Neural cell (in vitro differentiated cells): Measurements from ENCODE around the gene UBE2QL1.

Experiments
- CTCF ChIP-seq: fragments of 450-650 bp; IDR thresholded peaks from 2 replicates; pipeline ENCODE4 v1.5.1; 2014; ENCODE audit warnings: antibody characterized with exemption, mild to moderate bottlenecking, moderate library complexity; ENCODE audit not compliant: poor library complexity, severe bottlenecking
- EP300 ChIP-seq: fragments of 450-650 bp; conservative IDR thresholded peaks from 2 replicates; pipeline ENCODE4 v1.6.1; 2014; ENCODE audit warnings: antibody characterized with exemption, mild to moderate bottlenecking, moderate library complexity; ENCODE audit not compliant: poor library complexity, severe bottlenecking
- EZH2 ChIP-seq: fragments of 200-600, 300-800 bp; shearing (Covaris generic), sonication (generic); IDR thresholded peaks from 2 replicates; pipeline ENCODE4 v1.6.1; 2014; ENCODE audit warnings: antibody characterized with exemption, low read length, borderline replicate concordance, mild to moderate bottlenecking; ENCODE audit not compliant: insufficient read depth, poor library complexity, severe bottlenecking
- POLR2AphosphoS5 ChIP-seq: IDR thresholded peaks from 2 replicates; pipeline ENCODE4 v1.6.1; 2012
- SMC3 ChIP-seq: fragments of 450-650 bp; conservative IDR thresholded peaks from 2 replicates; pipeline ENCODE4 v1.6.1; 2014; ENCODE audit warnings: antibody characterized with exemption, mild to moderate bottlenecking, moderate library complexity; ENCODE audit not compliant: poor library complexity
- TF ChIP-seq, protein P1 (sequence below): IDR thresholded peaks from 2 replicates; pipeline ENCODE4 v1.6.1; 2012; ENCODE audit warnings: borderline replicate concordance

- TF ChIP-seq POLR2AphosphoS5 (no peak), CTCF (no peak), EZH2 (no peak), EP300 (no peak), SMC3 (no peak)
- TF ChIP-seq, protein P1, sequence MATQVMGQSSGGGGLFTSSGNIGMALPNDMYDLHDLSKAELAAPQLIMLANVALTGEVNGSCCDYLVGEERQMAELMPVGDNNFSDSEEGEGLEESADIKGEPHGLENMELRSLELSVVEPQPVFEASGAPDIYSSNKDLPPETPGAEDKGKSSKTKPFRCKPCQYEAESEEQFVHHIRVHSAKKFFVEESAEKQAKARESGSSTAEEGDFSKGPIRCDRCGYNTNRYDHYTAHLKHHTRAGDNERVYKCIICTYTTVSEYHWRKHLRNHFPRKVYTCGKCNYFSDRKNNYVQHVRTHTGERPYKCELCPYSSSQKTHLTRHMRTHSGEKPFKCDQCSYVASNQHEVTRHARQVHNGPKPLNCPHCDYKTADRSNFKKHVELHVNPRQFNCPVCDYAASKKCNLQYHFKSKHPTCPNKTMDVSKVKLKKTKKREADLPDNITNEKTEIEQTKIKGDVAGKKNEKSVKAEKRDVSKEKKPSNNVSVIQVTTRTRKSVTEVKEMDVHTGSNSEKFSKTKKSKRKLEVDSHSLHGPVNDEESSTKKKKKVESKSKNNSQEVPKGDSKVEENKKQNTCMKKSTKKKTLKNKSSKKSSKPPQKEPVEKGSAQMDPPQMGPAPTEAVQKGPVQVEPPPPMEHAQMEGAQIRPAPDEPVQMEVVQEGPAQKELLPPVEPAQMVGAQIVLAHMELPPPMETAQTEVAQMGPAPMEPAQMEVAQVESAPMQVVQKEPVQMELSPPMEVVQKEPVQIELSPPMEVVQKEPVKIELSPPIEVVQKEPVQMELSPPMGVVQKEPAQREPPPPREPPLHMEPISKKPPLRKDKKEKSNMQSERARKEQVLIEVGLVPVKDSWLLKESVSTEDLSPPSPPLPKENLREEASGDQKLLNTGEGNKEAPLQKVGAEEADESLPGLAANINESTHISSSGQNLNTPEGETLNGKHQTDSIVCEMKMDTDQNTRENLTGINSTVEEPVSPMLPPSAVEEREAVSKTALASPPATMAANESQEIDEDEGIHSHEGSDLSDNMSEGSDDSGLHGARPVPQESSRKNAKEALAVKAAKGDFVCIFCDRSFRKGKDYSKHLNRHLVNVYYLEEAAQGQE = no peak
Observed at GRCh38 chr5:6424110-6424659, 24.5 kb upstream of the UBE2QL1 start.
